Measurements from ENCODE around the gene HMCN1.
"Not testable (repeated sequence)": the region's sequence is repeated elsewhere in the genome, so short reads cannot be mapped to it uniquely, and the experiment has no call there.

Gene HMCN1

GRCh38 chr1:186099336-186100104 is 365.3 kb downstream of the HMCN1 start:
- no peak for DNase-seq

DNA sequence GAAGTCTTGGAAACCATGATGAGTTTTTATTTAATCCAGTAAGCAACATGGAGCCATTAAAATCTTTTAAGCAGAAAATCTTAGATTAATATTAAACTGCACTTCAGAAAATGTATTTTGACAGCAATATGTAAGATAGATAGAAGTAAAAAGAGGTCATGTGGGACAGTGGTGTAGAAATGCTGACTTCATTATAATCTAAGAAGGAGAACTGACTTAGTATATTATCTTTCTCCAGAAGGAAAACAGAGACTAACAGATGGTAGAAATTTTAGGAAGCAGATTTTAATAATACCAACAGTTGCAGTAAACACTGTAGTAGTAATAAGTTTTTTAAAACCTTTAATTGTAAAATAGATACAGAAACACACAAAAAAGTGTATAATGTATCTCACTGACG is 367.9 kb downstream of the HMCN1 start:
- no peak for DNase-seq

GRCh38 chr1:186102547-186103148 is 368.5 kb downstream of the HMCN1 start:
- no peak for DNase-seq

DNA sequence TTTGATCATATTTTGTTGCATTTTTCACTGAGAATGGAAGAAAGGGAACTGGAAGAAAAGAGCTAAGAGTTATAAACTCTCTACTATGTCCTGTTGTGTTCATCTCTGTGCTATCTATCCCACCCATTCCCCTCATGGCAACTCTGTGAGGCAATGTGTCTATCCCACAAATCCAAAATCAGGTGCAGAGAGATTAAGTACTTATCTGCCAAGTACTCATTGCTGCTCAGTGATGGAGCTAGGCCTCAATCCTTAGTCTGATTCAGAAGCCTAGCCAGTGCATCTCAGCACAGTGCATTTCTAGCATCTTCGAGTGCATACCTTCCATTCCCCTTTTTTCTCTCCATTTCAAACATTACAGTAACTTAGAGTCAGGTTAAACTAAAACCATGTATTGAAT is 370.3 kb downstream of the HMCN1 start:
- no peak for DNase-seq

GRCh38 chr1:186112280-186112679 is 378.1 kb downstream of the HMCN1 start:
- DNase-seq: no peak

DNA sequence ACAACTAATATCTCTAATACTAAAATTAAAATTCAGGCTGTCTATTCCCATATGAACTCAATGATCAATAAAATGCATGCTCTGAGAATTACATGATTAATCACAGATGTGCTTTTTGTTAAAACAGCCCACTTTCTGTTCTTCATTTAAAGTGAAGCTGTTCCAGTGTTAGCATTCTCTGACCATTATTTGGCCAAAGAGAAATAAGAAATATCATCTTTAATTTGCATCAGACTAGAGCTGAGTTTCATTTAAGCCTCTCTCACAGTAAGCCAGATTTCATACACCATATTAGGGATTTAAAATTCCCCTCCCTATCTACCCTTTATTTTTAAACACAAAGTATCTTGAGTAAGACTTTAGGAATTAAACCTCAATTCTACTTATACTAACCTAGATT is 379.3 kb downstream of the HMCN1 start:
- no peak for DNase-seq

- DNase-seq: no peak
Observed at GRCh38 chr1:186118724-186119123, 384.5 kb downstream of the HMCN1 start.

GRCh38 chr1:186122837-186123236 is 388.6 kb downstream of the HMCN1 start:
- no peak for DNase-seq

- DNase-seq: no peak
Observed at GRCh38 chr1:186125035-186125434, 390.8 kb downstream of the HMCN1 start.

DNA sequence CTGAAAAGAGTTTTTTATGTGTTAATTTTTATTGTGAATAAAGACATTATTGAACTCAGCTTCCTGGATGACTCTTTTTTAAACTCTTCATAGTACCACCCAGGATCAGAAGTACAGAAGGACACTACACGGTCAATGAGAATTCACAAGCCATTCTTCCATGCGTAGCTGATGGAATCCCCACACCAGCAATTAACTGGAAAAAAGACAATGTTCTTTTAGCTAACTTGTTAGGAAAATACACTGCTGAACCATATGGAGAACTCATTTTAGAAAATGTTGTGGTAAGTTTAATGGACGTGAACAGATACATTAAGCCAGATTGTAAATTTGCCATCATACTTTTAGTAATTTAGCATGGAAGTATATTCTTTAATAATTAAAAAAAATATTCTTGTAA is 391.3 kb downstream of the HMCN1 start:
- no peak for DNase-seq

GRCh38 chr1:186129758-186130157 is 395.6 kb downstream of the HMCN1 start:
- DNase-seq: no peak

DNA sequence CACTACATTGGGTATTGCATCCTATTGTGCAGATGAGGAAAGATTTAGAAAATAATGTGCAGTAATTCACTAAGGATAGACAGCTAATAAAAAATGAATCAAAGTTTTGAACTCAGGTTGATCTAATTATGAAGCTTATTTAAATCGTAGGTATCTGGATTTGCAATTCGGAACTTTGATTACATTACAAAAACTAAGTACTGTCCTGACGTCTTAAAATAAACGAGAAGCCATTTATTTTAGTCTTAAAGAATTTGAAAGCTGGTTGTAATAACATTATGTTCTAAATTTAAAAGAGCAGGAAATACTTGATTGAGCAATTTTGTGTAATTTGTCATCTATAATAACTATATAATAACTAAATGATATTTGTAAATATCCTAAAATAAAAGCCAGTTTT is 404.9 kb downstream of the HMCN1 start:
- DNase-seq: no peak

GRCh38 chr1:186139701-186140100 is 405.5 kb downstream of the HMCN1 start:
- DNase-seq: no peak

DNA sequence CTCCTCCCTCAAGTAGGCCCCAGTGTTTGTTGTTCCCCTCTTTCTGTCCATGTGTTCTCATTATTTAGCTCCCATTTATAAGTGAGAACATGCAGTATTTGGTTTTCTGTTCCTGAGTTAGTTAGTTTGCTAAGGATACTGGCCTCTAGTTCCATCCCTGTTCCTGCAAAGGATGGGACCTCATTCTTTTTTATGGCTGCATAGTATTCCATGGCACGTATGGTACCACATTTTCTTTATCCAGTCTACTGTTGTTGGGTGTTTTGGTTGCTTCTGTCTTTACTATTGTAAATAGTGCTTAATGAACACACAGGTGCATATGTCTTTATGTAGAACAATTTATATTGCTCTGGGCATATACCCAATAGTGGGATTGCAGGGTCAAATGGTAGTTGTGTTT is 408.0 kb downstream of the HMCN1 start:
- no peak for DNase-seq

GRCh38 chr1:186142916-186143315 is 408.7 kb downstream of the HMCN1 start:
- DNase-seq: no peak

GRCh38 chr1:186143481-186143880 is 409.3 kb downstream of the HMCN1 start:
- no peak for DNase-seq

DNA sequence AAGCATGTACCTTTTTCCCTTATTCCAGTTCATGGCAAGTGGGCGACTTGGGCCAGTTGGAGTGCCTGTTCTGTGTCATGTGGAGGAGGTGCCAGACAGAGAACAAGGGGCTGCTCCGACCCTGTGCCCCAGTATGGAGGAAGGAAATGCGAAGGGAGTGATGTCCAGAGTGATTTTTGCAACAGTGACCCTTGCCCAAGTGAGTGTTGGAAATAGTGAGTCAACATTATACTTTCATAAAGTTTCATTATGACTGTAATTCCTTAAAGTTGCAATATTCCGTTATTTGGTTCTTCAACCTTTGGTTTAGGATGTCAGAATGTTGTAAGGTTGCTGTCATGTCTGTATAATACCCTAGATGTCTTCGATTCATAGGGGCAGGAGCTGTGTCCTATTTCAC is 410.3 kb downstream of the HMCN1 start:
- no peak for DNase-seq

- DNase-seq: no peak
Observed at GRCh38 chr1:186146974-186147373, 412.8 kb downstream of the HMCN1 start.

DNA sequence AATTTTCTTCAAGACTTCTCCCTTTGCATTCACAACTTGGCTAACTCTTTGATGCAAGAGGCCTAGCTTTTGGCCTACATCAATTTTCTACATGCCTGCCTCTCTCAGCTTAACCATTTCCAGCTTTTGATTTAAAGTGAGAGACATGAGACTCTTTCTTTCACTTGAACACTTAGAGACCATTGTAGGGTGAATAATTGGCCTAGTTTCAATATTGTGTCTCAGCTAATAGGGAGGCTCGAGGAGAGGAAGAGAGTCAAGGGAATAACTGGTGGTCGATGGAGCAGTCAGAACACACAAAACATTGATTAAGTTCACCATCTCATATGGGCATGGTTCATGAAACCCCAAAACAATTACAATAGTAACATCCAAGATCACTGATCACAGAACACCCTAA is 415.4 kb downstream of the HMCN1 start:
- DNase-seq: no peak

DNA sequence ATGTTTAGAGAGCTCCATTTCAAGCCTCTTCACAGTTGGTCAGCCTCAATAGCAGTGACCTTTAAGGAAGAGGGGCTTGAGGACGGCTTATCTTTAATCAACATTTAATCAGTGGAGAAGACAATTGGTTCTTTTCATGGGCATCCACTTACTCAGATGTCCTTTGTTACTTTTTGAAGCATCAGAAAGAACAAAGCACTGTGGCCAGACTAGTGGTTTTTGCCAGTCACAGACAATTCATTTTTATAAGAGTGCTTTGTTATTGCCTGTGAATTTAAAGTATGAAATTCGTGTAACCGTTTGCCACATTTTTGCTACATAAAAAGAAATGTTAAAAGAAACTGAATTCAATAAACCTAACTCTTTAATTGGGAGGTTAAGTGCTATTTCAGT is 418.0 kb downstream of the HMCN1 start:
- no peak for DNase-seq

DNA sequence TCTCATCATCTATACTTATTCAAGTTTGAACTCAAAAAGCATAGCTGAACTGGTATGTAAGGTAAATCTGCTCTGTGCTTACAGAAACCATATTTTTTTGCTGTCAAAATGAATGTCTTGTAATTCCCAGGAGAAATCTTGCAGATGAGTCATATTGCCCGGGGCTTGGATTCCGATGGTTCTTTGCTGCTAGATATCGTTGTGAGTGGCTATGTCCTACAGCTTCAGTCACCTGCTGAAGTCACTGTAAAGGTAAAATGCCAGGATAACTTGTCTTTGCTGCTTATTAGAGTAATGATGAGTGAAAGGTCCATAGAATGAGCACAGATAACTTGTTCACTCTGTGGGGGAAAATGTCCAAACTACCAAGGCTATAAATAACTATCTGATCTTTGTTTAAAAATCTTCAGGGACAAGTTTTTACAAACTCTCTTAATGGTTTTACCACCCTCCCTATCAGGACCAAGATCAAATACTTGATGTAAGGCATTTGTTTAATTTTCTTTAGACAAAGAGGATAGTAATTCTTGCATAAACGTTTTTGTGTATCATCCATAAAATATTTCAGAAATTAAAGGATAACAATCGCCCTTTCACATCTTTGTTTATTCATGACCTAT is 418.5 kb downstream of the HMCN1 start:
- no peak for DNase-seq

DNA sequence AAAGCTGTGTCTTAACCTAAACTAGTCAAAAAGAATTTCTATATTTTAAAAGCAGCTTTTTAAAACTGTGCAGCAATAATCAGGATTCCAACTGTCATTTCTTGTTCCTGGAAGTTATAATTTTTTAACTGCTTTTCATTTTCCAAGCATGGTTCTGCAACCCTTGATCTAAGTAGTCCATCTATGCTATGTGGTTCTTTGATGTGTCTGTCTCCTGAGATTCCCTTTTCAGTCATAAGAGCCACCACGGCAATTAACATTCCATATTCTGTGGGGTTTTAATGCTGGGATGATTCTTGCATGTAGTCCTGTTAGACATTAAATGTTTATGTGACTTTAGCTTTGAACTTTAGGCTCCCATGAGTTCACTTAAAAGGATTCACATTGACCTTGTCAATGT is 420.5 kb downstream of the HMCN1 start:
- DNase-seq: no peak

DNA sequence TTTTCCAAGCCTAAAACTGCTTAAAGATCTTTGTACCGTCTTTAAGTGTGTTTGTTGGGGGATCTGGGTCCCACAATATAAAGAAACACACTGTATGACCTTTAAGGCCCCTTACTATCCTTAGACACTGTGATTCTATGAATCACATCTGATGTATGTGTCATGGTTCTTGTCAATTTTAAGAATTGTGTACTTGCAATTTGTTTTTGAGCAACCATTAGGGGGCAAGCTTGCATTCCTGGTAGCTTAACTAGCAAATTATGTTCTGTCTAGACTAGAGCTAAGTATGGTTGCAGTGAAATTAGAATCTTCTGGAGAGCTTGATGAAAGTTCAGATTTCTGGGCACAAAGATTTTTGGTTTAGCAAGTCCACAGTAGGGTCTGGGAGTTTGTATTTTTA is 421.4 kb downstream of the HMCN1 start:
- peak; percentile 16 for DNase-seq

- DNase-seq: not testable (repeated sequence)
Observed at GRCh38 chr1:186162895-186163294, 428.7 kb downstream of the HMCN1 start.

DNA sequence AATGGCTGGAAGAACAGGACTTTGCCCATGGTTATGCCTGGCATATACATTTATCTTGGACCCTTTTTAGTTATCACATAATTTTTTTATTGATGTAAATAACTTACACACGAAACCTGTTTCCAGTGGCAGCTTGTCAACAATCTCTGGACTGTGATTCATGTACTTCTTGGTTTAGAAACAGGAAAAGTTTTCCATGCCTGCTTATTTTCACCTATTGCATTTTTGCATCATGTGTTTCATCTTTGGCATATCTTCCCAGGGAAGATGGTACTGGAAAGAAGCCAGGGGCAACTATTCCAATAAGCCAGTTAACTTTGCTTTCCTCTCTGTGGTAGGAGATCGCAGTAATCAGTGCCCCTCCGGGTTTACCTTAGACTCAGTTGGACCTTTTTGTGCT is 430.6 kb downstream of the HMCN1 start:
- no peak for DNase-seq

Data from CD4-positive, alpha-beta T cell treated with Interleukin-10 for 1 hour (primary cell).